GM12891 (cell line): Measurements from ENCODE around the gene JADE2.

Source experiments
- POLR2A ChIP-seq: IDR thresholded peaks from 2 replicates; pipeline ENCODE4 v1.6.1; 2011; ENCODE audit warnings: low read depth, low read length, control low read depth
- POLR2AphosphoS5 ChIP-seq: IDR thresholded peaks from 2 replicates; pipeline ENCODE4 v1.6.1; 2011; ENCODE audit warnings: low read depth, low read length, control low read depth

DNA sequence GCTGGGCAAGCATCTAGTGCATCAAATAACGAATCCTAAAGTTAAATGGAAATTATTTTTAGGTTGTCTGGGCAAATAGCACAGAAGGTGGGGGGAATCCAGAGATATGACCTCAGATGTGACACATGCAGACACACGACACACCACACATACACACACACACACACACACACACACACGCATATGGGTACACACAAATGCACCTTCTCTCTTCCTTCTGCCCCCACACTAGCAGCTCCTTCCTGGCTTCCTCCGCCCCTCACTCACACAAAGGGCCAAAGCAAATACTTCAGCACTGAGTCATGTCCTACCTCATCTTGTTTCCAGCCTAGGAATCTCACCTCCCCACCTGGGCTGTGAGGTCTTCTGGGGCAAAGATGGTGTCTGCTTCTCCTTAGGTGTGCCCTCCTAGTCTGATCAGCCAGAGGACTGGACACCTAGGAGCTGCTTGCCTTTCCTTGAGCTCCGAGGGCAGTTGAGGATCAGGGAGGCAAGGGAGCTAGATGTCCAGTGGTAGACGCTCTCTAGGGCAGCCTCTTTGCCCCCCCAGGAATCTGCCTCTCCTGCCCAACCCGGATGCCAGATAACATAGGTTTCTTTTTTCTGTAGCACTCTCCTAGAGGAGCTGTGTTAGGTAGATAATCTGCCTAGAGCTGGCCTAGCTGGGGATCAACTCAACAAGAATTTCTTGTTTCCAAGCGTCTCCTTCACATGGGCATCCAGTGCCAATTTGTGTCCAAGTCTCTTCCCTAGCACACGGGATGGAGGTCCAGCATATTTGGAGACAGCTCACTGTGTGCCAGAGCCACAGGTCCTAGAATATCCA lies 14.3 kb upstream of the JADE2 start:
- TF ChIP-seq POLR2AphosphoS5: no peak
- no peak for TF ChIP-seq POLR2A
